Activated CD4-positive, alpha-beta T cell treated with anti-CD3 and anti-CD28 coated beads for 24 hours (primary cell): ENCODE data around the gene AHRR.
"Not testable (repeated sequence)": the region's sequence is repeated elsewhere in the genome, so short reads cannot be mapped to it uniquely, and the experiment has no call there.

Experiments
- DNase-seq, 2 donors: peaks; one replicate each; pipeline ENCODE4 v3.0.0-alpha.2; 2020; ENCODE audit warnings: low read depth in 2 of 2

AHRR gene

DNA sequence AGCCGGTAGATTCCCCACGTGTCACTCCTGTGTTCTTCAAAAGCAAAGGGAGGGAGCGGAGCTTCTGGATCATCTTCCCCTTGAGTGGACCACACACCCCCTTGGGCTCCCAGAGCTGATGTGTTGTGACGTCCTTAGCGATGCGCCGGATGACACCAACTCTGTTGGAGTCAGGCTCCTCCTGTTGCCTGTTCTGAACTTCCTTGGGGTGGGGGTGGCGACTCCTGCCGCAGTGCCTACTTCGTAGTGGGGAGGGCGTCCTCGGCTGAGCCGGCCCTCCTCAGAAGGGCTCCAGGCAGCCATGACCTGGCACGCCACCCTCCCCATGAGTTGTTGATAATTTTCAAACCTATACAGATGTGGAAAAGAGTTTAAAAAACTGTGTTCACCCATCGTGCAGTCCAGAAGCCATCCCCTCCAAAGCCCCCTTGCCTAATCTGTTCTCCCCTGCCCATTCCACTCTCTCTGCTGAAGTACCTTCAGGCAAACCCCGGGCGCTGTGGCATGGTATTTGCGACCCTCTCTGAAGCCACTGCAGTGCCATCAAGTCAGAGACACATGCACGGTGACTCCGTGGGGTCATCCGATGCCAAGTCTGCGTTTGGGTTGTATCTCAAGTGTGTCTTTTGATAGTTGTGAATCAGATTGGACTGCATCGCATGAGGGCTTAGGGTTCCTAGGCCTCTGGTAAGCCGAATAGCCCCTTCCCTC, 138.2 kb downstream of the AHRR start:
- no peak for DNase-seq

DNA sequence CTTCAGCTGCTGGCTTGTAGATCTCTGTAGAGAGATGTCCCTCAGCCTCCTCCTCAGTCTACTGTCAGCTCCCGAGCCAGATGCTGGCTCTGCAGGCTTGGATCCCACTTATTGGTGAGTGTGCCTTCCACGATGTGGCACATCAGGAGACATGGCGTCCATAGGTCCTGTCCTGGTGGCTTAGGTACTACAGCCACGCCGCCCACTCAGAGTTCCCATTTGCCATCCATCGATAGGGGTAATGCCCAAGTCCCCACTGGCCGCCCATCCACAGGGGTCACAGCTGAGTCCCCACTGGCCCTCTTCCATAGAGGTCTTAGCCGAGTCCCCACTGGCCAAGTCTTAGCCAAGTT, 138.7 kb downstream of the AHRR start:
- no peak for DNase-seq

DNA sequence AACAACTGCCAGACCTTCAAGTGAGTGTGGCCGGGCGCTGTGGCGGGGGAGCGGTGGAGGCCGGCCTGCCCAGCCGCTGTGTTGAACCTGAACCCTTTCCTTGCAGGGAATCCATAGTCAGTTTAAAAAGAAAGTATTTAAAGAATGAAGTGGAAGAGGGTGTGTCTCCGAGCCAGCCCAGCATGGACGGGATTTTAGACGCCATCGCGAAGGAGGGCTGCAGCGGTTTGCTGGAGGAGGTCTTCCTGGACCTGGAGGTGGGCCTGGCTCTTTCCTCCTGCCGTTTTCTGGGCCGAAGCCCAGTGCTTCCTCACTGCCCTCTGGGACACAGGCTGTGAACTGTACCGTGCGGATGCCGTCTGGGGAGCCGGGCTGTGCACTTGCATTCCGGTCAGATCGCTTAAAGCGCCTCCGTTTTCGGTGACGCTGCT, 140.6 kb downstream of the AHRR start:
- no peak for DNase-seq

DNA sequence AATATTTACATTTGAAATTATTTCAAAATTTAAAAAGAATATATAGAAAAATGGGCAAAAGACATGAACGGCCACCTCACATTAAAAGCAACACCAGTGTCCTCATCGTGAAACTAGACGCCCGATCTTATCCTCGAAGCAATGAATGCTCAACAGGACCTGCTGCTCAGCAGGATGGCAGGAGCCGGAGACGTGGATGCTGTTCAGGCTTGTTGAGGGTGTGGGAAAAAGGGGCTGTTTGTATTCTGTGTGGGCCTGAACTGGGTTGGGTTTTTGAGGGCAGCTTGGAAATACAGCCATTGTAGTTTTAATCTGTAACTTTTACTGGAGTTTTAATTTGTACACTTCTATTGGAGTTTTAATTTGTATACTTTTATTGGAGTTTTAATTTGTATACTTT, 141.8 kb downstream of the AHRR start:
- no peak for DNase-seq

DNA sequence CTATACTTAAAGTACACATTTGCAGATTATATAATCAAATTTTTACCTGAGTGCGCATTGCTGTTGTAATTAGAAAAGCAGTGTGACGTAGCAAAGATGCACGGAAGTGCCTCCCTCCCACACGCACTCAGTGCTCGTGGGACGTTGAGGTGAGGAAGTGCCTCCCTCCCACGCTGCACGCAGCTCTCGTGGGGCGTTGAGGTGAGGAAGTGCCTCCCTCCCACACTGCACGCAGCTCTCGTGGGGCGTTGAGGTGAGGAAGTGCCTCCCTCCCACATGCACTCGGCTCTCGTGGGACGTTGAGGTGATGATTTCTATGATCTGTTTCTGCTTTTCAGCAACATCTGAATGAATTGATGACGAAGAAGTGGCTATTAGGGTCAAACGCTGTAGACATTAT, 142.4 kb downstream of the AHRR start:
- peak; percentile 55 to 59 for DNase-seq

DNA sequence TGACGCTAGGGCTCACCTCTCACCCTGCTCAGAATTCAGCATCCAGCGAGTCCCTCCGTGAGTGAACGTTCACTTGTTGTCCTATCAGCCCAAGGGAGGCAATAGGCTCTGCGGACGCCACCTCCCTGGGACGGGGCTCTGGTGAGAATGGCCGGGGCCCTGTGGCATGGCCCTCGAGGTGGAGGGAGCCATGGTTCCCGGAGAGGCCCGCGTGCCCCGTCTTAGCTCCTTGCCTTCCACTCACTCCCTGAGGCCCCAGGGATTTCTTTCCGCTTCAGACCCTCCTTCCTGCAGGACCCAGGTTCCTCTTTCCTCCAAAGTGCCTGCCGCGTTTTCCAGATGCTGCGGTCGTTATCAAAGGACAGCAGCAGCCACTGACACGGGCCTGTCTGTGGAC, 142.9 kb downstream of the AHRR start:
- DNase-seq: no peak

DNA sequence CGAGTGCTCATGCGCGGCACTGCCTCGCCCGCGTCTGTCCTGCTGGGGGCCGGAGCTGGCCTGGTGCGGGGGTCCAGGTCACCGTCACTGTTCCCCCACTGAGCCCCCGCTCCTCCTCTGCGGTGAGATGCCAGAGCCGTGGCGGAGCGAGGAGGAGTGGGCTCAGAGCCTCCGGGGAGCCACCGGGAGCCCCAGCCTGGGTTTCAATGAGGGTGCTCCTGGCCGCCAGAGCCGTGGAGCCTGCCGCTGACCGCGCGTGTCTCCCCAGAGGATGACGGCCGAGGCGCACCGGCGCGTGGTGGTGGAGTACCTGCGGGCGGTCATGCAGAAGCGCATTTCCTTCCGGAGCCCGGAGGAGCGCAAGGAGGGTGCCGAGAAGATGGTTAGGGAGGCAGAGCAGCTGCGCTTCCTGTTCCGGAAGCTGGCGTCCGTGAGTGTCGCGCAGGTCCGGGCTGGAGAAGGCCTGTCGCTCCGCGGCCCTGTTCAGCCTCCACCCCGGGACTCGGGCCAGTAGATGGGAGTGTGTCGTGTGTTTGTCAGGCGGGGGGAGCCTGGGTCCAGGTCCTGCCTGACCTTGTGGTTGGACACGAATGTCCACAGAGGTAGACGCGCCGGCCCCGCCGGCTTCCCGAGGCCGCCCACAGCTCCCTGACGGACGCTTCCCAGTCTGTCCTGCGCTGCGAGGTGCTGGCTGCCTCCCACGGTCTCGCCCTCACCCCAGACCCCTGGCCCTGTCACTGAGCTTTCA, 143.5 kb downstream of the AHRR start:
- DNase-seq: no peak

DNA sequence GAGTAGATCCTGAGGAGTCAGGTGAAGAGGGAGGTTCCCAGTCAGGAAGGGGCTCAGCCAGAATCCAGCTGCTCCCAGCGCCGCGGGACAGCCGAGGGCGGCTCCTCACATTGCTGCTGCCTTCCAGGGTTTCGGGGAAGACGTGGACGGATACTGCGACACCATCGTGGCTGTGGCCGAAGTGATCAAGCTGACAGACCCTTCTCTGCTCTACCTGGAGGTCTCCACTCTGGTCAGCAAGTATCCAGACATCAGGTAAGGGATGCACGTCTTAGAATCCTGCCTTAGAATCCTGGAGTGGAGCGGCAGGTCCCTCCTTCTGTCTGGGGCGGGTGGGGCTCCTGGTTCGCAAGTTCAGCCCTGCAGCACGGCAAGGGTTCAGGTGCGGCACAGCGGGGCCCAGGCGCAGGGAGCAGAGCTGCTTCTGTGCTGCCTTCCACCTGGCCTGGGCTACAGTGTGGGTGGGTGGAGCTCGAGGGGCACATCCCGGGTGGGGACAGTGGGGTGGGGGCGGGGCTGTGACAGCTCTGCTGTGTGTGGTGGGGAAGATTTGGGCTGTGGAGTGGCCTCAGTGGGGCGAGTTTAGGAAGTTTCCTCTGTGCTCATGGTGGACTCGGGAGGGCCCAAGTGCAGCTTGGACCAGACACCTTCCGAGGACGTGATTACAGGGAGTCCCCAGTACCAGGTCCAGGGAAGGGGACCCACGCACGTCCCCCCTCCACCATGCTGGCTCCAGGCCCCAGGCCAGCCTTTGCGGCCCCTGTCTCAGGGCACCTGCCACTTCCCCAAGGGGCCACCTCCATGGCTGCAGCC, 144.3 kb downstream of the AHRR start:
- DNase-seq: no peak

DNA sequence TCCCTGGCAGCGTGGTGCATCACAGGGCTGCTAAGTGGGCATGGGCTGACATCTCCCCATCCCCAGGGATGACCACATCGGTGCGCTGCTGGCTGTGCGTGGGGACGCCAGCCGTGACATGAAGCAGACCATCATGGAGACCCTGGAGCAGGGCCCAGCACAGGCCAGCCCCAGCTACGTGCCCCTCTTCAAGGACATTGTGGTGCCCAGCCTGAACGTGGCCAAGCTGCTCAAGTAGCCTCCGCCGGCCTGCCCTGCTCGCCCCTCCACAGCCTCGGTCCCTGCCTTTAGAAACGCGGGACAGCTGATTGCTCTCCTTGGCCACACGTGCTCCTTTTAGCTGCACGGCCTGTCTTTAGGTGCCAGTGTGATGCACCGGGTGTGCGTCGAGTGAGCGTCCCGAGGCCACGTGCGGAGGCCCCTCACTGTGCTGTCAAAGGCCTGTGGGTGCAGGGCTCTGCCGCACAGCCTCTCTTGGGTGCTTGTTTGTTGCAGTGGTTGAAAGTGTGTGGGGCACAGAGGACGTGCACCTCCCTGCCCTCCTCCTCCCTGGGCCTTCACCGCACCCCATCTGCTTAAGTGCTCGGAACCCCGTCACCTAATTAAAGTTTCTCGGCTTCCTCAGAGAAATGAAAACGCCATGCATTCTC, 145.3 kb downstream of the AHRR start:
- no peak for DNase-seq

DNA sequence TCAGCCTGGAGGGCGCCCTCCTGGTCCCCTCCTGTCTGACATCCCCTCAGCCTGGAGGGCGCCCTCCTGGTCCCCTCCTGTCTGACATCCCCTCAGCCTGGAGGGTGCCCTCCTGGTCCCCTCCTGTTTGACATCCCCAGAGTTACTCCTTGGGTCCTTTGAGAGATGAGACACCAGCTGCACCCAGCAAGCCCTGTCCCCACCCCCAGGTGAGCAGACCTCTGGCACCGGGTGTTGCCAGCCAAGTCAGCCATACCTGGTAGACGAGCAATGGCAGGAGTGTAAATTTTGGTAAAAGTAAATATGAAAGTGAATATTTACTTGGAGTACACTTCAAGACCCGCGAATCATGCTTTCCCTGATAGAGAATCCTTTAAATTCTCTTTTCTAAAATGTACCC, 146.9 kb downstream of the AHRR start:
- no peak for DNase-seq

DNA sequence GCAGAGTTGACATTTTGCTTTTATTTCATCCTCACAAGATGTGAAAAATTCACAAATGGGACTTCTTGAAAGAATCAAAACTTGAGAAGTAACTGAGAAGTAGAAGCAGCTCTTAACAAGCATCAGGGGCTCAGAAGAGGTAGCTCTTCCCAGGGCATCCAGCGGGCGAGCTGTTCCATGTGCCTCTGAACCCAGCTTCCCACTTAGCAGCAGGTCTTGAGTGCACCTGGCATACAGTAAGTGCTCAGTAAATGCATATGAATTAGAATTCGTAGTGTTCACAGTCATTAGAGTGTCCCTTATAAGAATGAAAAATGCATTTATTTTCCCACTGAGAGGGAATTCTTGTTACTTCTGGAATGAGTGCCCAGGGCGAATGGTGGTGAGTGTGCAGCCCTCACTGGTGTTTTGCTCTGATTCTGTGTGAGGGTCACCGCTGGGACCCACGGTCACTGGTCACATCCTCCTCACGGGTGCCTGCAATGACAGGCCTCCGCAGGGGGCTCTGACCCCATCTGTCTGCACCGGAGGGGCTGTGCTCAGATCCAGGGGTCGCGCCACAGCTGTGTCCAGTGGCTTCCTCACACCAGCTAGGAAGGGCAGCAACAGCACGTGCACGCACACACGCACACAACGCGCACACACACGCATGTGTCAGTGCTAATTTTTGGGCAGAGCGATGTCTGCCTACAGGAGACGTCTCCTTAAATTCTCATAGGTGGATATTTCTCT, 148.4 kb downstream of the AHRR start:
- no peak for DNase-seq

DNA sequence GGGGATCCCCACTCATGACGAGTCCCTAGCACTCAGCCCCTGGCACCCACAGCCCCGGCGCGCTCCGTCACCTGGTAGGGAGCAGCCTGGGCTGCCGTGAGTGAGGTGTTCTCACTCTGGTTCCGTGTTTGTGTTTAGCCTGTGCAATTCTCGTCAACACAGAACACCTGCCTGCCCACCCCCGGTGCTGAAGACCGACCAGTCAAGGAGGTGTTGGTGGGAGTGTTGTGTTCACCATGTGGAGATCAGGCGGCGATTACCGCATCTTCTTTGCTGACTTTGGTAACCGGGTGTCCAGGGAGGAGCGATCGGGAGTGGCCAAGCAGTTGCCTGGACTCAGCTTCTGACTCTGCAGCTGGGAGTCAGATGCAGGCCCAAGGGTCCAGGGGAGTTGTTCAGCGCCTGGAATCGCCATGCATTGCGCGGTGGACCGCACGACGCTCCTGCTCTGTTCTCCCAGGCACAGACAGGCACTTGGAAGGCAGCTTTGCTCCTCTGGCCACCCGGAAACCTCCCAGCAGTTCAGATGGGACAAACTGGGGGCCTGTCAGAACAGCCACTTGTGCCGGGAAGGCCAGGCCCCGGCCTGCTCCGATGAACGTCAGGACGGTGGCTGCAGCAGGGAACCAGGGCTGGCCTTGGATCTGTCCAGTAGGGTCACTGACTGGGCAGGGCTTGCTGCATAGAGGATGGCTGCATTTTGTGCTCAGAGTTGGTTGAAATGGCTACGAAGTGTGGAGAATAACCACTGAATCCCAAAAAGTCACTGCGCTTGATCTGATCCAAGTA, 149.6 kb downstream of the AHRR start:
- DNase-seq: no peak

DNA sequence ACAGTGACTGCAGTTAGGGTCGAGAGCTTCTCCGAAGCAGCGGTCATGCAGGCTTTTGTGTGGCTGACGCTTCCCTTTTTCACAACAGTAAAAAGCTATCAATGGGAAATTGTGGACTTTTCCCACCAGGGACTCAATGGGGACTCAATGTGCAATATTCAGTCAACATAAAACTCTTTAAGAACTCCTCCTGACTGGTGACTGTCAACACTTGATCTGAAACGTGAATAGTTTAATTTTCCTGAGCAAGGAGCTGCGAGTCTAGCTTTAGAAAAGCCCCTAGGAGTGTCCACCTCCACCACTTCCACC, 150.2 kb downstream of the AHRR start:
- no peak for DNase-seq

DNA sequence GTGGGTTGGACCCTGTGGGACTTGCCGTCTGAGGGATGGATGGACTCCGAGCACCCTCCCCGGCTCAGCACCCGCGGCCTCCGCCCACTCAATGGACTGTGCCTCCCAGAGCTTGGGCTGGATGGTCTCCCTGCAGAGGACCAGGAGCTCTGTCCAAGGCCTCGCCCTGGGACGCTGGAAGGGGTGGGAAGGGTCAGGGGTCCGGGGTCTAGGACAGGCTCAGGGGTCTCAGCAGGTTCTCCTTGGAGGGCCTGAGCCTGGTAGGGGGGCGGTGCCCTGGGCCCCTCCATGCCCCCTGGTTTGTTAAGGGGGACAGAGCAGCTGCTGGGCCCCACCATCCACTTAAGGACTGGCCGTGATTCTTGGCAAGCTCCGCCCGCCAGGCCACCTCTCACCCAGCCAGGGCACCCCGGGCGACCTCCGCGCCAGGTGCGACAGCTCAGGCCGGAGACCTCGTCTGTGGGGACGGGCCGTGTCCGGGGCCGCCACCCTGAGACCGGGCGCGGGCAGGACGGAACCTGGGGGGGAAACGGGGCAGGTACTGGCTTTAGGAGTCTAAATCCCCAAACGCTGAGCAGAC, 150.7 kb downstream of the AHRR start:
- no peak for DNase-seq

DNA sequence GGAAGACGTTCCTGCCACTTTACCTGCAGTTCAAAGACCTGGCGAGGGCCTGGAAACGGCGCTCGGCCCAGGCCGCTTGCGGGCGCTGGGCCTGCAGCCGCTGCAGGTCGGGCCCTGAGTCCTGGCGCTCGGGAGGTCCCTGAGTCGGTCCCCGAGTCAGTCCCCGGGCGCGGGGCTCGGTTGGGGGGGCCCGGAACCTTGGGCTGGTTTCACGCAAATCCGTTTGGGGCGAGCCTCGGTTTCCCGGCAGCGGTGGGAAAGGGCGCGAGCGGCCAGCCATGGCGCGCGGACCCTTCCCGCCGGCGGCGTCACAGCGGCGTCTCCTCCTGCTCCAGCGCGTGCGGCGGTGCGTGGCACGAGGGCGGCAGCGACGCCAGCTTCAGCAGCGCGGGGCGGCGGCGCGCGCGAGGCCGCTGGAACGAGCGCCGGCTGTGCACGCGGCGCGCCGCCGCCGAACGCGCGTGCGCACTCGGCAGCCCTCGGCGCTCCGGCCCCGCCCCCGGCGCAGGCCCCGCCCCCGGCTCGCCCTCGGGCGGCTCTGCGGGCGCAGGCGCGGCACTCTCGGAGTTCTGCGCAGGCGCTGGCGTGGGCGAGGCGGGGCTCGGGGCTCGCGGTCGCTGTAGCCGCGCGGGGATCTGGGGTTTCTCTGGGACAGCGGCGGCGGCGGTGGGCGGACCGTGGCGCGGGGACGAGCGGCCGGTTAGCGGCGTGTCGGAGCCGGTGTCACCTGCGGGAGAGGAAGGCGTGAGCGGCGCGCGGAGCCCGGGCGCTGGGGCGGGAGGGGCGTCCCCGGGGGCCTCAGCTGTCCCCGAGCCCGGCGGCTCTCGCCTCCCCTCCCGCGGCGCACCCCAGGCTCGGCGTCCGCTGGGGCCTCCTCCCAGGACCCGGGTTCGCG, 151.4 kb downstream of the AHRR start:
- peak; percentile 83 to 85 for DNase-seq

DNA sequence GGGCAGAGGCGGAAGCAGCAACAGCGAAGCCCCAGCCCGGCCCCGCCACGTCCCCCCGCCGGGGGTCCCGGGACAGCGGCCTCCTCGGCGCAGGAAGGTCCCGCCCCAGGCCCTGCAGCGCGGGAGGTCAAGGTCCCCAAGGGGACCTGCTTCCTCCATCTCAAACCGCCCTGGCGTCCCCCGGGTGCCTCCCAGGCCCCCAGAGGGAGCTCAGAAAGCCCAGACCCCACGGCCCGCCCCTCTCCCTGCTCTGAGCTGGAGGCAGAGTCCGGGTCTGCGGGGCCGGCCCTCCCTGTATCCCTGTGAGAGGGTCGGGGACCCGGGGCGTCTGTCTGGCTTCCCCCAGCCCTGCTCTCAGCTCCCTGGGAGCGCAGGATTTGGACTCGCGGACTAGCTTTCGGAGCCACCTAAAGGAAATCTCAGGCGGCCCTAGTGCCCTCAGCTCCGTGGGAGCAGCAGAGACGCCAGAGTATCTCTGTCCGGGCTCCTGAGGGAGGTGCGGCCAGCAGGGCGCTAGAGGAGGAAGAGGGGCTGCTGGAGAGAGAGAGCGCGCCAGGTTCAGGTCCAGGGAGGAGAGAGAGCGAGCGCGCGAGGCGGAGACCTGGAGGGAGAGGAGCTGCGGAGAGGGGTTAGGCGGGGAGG, 152.2 kb downstream of the AHRR start:
- DNase-seq: no peak

DNA sequence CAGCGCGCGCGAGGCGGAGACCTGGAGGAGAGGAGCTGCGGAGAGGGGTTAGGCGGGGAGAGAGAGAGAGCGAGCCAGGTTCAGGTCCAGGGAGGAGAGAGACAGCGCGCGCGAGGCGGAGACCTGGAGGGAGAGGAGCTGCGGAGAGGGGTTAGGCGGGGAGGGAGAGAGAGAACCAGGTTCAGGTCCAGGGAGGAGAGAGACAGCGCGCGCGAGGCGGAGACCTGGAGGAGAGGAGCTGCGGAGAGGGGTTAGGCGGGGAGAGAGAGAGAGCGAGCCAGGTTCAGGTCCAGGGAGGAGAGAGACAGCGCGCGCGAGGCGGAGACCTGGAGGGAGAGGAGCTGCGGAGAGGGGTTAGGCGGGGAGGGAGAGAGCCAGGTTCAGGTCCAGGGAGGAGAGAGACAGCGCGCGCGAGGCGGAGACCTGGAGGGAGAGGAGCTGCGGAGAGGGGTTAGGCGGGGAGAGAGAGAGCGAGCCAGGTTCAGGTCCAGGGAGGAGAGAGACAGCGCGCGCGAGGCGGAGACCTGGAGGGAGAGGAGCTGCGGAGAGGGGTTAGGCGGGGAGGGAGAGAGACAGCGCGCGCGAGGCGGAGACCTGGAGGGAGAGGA, 152.8 kb downstream of the AHRR start:
- DNase-seq: not testable (repeated sequence)

DNA sequence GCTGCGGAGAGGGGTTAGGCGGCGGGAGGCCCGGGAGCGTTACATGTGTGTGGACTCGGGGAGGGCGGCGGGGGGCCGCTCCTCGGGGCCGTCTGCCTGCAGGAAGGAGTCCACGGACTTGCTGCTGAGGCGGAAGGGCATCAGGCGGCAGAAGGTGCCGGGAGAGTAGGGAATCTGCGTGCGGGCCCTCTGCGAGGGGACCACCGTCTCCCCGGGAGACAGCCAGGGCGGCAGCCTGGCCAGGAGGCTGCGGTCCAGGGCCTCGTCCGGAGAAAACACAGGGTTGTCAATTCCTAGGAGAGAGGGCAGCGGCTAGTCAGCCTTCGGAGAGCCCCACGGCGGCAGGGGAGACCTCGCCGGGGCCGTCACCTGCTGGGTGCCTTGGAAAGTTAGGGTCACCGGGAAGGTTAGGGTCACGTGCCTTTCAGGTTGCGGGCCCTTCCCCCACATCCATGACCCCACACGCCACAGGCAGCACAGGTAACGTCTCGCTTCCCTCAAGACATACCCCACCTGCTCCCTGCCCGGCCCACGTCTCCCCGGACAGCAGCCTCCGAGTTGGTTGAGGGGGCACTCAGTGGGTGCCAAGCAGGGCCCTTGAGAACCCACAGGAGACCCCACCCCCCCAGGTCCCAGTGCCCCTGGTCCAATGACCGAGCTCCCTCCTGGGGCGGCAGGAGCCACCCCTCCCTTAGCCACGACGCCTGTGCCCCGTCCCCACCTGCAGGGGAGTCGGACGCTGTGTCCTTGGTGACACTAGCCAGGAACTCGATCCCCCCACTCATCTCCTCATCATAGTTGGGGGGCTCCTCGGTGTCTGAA, 153.5 kb downstream of the AHRR start:
- no peak for DNase-seq
